Measurements from ENCODE around the gene MAML2.

DNA sequence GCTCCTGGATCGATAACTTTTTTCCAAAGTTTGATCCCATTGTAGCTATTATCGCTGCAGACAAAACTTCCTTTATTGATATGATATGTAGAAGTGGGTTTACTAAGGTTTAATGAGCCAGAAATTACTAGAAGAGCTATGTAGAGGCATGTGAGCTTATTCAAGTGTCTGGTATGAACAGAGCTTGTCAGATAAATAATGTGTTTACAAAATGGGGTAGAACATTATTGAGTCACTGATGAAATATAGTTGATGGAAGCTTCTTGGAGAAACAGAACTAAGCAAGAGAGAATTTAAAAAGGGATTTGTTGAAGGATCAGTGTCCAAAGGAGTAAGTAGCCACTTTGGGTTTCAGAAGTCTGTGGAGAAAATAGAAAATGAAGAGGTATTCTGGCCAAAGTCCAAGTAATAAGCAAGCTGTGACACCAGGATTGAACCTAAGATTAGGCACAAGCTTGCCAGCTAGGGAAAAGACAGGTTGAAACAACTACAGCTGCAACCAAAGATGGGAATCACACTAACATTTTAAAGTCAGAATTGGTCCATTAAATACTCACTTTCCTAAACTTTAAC lies 104.3 kb downstream of the MAML2 start:
- TF ChIP-seq, protein P1, sequence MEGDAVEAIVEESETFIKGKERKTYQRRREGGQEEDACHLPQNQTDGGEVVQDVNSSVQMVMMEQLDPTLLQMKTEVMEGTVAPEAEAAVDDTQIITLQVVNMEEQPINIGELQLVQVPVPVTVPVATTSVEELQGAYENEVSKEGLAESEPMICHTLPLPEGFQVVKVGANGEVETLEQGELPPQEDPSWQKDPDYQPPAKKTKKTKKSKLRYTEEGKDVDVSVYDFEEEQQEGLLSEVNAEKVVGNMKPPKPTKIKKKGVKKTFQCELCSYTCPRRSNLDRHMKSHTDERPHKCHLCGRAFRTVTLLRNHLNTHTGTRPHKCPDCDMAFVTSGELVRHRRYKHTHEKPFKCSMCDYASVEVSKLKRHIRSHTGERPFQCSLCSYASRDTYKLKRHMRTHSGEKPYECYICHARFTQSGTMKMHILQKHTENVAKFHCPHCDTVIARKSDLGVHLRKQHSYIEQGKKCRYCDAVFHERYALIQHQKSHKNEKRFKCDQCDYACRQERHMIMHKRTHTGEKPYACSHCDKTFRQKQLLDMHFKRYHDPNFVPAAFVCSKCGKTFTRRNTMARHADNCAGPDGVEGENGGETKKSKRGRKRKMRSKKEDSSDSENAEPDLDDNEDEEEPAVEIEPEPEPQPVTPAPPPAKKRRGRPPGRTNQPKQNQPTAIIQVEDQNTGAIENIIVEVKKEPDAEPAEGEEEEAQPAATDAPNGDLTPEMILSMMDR (IDR thresholded peaks at IDR 0.05), result no peak
- TF ChIP-seq POLR2A (IDR thresholded peaks at IDR 0.05), result no peak
